Psoas muscle (tissue), 8 donors: ENCODE data around the gene ADCY10. TPM values are rescaled to one million over a fixed set of nuclear protein-coding genes. Genes with fewer than 3 reads are reported as not detected.

ENCODE experiments used
- ATAC-seq, 4 donors: fragments of 200-7000 bp; cut with Tn5 transposase; one replicate each; pipeline ENCODE4 v1.9.1; 2020; ENCODE audit warnings: moderate library complexity in 3 of 4, mild to moderate bottlenecking in 2 of 4
- DNase-seq, 2 donors: peaks; one replicate each; pipeline ENCODE4 v3.0.0-alpha.2; 2020
- H3K27ac ChIP-seq: fragments of 200-600 bp; one replicate; pipeline ENCODE4 v1.8.0; 2022
- H3K27me3 ChIP-seq, 3 donors: fragments of 200-600 bp in 1 of 3; one replicate each; pipeline versions ENCODE4 v1.6.1 to v1.8.0; 2013 to 2022; ENCODE audit warnings: low read length in 2 of 3, mild to moderate bottlenecking in 2 of 3, moderate library complexity in 1 of 3; ENCODE audit not compliant: insufficient read depth in 3 of 3
- H3K36me3 ChIP-seq, 2 donors: fragments of 200-600 bp in 1 of 2; one replicate each; pipeline versions ENCODE4 v1.6.1 to v1.8.0; 2013 to 2022; ENCODE audit warnings: low read depth in 1 of 2, mild to moderate bottlenecking in 1 of 2, moderate library complexity in 1 of 2; ENCODE audit not compliant: insufficient read depth in 1 of 2
- H3K4me1 ChIP-seq: fragments of 200-600 bp; one replicate; pipeline ENCODE4 v1.8.0; 2022
- H3K4me3 ChIP-seq: fragments of 200-600 bp; one replicate; pipeline ENCODE4 v1.8.0; 2022; ENCODE audit warnings: mild to moderate bottlenecking
- H3K9me3 ChIP-seq: fragments of 200-600 bp; one replicate; pipeline ENCODE4 v1.8.0; 2022
- WGBS, 3 donors: extraction: QIAGEN DNeasy Blood & Tissue Kit; methylation state at CpG; one replicate each; pipeline versions ENCODE4 v1.1.6 to v1.1.7; 2013; 5-methylcytosine and 5-hydroxymethylcytosine counted together
- intact Hi-C, 2 donors: fragments of 100-400 bp; cut with DNase I; formaldehyde crosslinking; loops; one replicate each; pipeline versions ENCODE4 v1.11.0 to v1.14.2; 2022
- polyA plus RNA-seq, 3 donors: library from polyadenylated mRNA; stranded (reverse); fragments of 200-250 nt; gene quantifications; one replicate each; pipeline ENCODE4 v1.2.3, GENCODE V29; 2013
- total RNA-seq, 4 donors: library from RNA; stranded (reverse); fragmentation: NEBNext Ultra II Directional in 2 of 4; extraction: Animal tissue kit (Norgen Biotek cat#: 25700) in 2 of 4; gene quantifications; one replicate each; pipeline versions ENCODE4 v1.2.1 to v1.2.4, GENCODE V29; 2021 to 2023
- TF ChIP-seq, protein P1 (sequence below): fragments of 200-600 bp; IDR thresholded peaks from one replicate; pipeline ENCODE4 v1.8.0; 2022; ENCODE audit warnings: antibody characterized with exemption
- donor health status: healthy with polysubstance abuse.
- donor health status: DM: no; HTN: no; CAD: no; lungs with moderate emphysema.
- donor health status: Bipolar disorder and iron deficiency.
- donor health status: healthy.
- donor health status: DM: yes; HTN: yes; CAD: no.
- donor health status: DM: no; HTN: no; CAD: no.
- donor health status: DM: no; HTN: no; CAD: no.
- donor health status: DM: yes; HTN: yes; CAD: no.

The ADCY10 gene
- total and polyA plus RNA-seq, 7 donors = 0.01 to 0.54 (median 0.17) TPM

DNA sequence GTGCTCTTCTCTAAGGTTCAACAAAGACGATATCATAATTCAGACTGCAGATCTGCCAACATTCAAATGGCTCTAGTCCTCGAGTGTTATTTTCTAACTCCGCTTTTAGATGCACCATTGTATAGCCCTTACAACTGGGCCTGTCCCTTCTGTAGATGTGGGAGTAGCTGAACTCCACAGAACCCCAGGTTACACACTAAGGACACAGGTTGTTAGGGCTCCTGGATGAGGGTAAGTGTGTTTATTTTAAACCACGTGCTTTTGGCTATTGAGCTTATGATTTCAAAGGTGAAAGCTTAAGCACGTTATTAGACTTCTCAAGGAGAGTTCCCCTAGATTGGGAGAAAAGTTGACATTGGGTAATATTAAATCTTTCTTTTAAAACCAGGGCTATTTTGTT, 127.4 kb downstream of the ADCY10 start:
- no peak for ATAC-seq
- intact Hi-C loops = no loop called here
- Histone ChIP-seq H3K9me3 (peaks cover 2% of the 10 kb centered on the region), H3K4me3 (no peak overlapping the region), H3K36me3 (peaks cover 2 to 41% of the 10 kb centered on the region in 2 donors), H3K27ac (no peak overlapping the region), H3K27me3 (no peaks in the 10 kb centered on the region), H3K4me1 (no peaks in the 10 kb centered on the region)
- TF ChIP-seq, protein P1, sequence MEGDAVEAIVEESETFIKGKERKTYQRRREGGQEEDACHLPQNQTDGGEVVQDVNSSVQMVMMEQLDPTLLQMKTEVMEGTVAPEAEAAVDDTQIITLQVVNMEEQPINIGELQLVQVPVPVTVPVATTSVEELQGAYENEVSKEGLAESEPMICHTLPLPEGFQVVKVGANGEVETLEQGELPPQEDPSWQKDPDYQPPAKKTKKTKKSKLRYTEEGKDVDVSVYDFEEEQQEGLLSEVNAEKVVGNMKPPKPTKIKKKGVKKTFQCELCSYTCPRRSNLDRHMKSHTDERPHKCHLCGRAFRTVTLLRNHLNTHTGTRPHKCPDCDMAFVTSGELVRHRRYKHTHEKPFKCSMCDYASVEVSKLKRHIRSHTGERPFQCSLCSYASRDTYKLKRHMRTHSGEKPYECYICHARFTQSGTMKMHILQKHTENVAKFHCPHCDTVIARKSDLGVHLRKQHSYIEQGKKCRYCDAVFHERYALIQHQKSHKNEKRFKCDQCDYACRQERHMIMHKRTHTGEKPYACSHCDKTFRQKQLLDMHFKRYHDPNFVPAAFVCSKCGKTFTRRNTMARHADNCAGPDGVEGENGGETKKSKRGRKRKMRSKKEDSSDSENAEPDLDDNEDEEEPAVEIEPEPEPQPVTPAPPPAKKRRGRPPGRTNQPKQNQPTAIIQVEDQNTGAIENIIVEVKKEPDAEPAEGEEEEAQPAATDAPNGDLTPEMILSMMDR = no peak
- WGBS, 3 donors = 82 to 85% (median 82%) methylated on average over 5 of the region's 5 CpGs
- DNase-seq = no peak

- H3K4me1 ChIP-seq = no peaks in the 10 kb centered on the region
- TF ChIP-seq, protein P1 = no peak
- H3K4me3 ChIP-seq = no peak overlapping the region
- H3K27me3 ChIP-seq = no peaks in the 10 kb centered on the region
- intact Hi-C loops = no loop called here
- H3K36me3 ChIP-seq = peaks cover 2 to 50% of the 10 kb centered on the region in 2 donors
- H3K27ac ChIP-seq = no peak overlapping the region
- WGBS, 3 donors = 68 to 80% (median 72%) methylated on average over 3 of the region's 3 CpGs
- H3K9me3 ChIP-seq = peaks cover 11% of the 10 kb centered on the region
- no peak for DNase-seq
- ATAC-seq = peak in 3 of 4 donors; percentile 40 to 89 (median 42)
Measured at GRCh38 chr1:167784876-167785550, 128.9 kb downstream of the ADCY10 start.

- TF ChIP-seq, protein P1 = no peak
- DNase-seq (no peak), ATAC-seq (no peak)
- peaks cover 11% of the 10 kb centered on the region for H3K9me3 ChIP-seq
- H3K36me3 ChIP-seq = peaks cover 2 to 36% of the 10 kb centered on the region in 2 donors
- no peak overlapping the region for H3K27ac ChIP-seq
- no peaks in the 10 kb centered on the region for H3K27me3 ChIP-seq
- H3K4me1 ChIP-seq = no peaks in the 10 kb centered on the region
- WGBS, 3 donors = 100% methylated on average over 1 of the region's 1 CpG
- H3K4me3 ChIP-seq = no peak overlapping the region
- intact Hi-C loops = no loop called here
Measured at GRCh38 chr1:167782946-167783345, 131.0 kb downstream of the ADCY10 start.

DNA sequence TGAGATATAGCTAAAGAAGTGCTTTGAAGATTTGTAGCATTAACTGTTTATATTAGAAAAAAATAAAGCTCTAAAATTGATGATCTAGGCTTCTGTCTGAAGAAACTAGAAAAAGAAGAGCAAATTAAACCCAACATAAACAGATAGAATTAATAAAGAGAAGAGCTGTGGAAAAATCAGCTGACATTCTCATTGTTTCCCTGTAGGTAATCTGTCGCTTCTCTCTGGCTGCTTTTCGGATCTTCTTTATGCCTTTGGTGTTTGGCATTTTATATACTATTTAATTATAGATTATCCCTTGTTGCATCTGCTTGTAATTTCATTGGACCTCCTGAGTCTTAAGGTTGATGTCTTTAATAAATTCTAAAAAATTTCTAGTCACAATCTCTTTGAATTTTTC, 132.4 kb downstream of the ADCY10 start:
- H3K9me3 ChIP-seq = peaks cover 11% of the 10 kb centered on the region
- H3K27ac ChIP-seq = no peak overlapping the region
- TF ChIP-seq, protein P1 = no peak
- no peaks in the 10 kb centered on the region for H3K27me3 ChIP-seq
- no peak overlapping the region for H3K4me3 ChIP-seq
- ATAC-seq (no peak), DNase-seq (no peak)
- WGBS, 3 donors = 94 to 99% (median 98%) methylated on average over 2 of the region's 2 CpGs
- peaks cover under 1 to 38% of the 10 kb centered on the region in 2 donors for H3K36me3 ChIP-seq
- no peaks in the 10 kb centered on the region for H3K4me1 ChIP-seq
- intact Hi-C loops = no loop called here

DNA sequence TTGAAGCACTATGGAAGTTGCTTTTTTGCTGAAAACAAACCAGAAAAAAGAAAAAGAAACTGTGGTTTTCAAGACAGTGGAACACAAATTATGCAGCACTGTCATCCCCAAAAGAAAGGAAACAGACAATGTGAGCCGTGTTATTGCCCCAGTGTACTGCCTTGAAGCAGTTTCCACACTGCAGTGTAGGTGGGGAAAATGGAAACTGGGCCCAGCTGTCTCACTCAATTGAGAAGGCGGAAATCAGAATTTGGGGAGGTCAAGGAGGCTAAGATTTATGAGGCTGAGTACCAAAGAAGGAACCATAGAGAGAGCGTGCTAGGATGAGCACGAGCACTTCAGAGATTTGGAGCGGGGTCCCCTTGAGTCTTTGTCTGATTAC, 136.7 kb downstream of the ADCY10 start:
- TF ChIP-seq, protein P1 = no peak
- Histone ChIP-seq H3K9me3 (peaks cover 11% of the 10 kb centered on the region), H3K4me3 (no peak overlapping the region), H3K27me3 (no peaks in the 10 kb centered on the region), H3K4me1 (no peaks in the 10 kb centered on the region), H3K27ac (no peak overlapping the region), H3K36me3 (peaks cover 0 to 60% of the 10 kb centered on the region in 2 donors)
- intact Hi-C loops = no loop called here
- no peak for ATAC-seq
- 91 to 97% (median 96%) methylated on average over 5 of the region's 5 CpGs for WGBS, 3 donors
- DNase-seq = no peak
